ENCODE results near the gene RIPPLY3.

The RIPPLY3 gene

GRCh38 chr21:37064841-37065240 lies 58.3 kb downstream of the RIPPLY3 start (continued):
- TF ChIP-seq ZNF565 (CRISPR knock-in tag; conservative IDR thresholded peaks at IDR 0.05; ENCODE audit: low read depth) (no peak), OSR1 (CRISPR knock-in tag; IDR thresholded peaks at IDR 0.05) (no peak)
- TF ChIP-seq, protein P1, sequence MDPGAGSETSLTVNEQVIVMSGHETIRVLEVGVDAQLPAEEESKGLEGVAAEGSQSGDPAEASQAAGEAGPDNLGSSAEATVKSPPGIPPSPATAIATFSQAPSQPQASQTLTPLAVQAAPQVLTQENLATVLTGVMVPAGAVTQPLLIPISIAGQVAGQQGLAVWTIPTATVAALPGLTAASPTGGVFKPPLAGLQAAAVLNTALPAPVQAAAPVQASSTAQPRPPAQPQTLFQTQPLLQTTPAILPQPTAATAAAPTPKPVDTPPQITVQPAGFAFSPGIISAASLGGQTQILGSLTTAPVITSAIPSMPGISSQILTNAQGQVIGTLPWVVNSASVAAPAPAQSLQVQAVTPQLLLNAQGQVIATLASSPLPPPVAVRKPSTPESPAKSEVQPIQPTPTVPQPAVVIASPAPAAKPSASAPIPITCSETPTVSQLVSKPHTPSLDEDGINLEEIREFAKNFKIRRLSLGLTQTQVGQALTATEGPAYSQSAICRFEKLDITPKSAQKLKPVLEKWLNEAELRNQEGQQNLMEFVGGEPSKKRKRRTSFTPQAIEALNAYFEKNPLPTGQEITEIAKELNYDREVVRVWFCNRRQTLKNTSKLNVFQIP (CRISPR knock-in tag; IDR thresholded peaks at IDR 0.05; ENCODE audit: borderline replicate concordance, low read depth), result no peak

DNA sequence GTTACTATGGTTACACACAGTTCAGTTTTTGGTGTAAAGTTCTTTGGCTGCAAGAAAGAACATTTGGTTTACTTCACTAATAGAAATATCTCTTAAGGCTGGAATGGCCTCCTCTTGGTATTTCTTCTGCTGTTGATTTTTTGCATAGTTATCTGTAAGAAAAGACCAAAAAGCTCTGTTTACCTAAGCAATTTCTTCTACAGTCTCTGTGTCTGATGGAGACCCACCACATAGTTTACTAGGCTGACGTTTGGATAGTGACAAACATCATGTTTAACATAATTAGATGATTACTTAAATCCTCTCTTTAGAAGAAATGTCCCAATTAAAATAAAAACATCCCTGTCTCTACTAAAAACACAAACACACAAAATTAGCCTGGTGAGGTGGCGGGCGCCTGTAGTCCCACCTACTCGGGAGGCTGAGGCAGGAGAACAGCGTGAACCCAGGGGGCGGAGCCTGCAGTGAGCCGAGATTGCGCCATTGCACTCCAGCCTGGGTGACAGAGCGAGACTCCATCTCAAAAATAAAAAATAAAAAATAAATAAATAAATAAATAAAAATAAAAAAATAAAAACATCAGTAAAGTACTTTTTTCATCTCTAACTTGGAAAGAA lies 59.2 kb downstream of the RIPPLY3 start:
- ATAC-seq, result no peak
- TF ChIP-seq RARB (CRISPR knock-in tag; IDR thresholded peaks at IDR 0.05) (no peak), ISL1 (CRISPR knock-in tag; IDR thresholded peaks at IDR 0.05) (no peak), TSHZ2 (CRISPR knock-in tag; IDR thresholded peaks at IDR 0.05) (no peak), BACH2 (CRISPR knock-in tag; IDR thresholded peaks at IDR 0.05; ENCODE audit: borderline replicate concordance) (no peak), ZC3H10 (CRISPR knock-in tag; IDR thresholded peaks at IDR 0.05) (no peak), SNAI2 (CRISPR knock-in tag; IDR thresholded peaks at IDR 0.05) (no peak), CREB5 (CRISPR knock-in tag; IDR thresholded peaks at IDR 0.05; ENCODE audit: low read depth) (no peak), ARNTL (CRISPR knock-in tag; IDR thresholded peaks at IDR 0.05; ENCODE audit: borderline replicate concordance, low read depth) (no peak), ZFP30 (CRISPR knock-in tag; IDR thresholded peaks at IDR 0.05) (no peak), ZNF70 (CRISPR knock-in tag; IDR thresholded peaks at IDR 0.05) (no peak), OSR1 (CRISPR knock-in tag; IDR thresholded peaks at IDR 0.05) (no peak), CSDC2 (CRISPR knock-in tag; IDR thresholded peaks at IDR 0.05) (no peak), ZNF565 (CRISPR knock-in tag; conservative IDR thresholded peaks at IDR 0.05; ENCODE audit: low read depth) (no peak)
- TF ChIP-seq, protein P2, sequence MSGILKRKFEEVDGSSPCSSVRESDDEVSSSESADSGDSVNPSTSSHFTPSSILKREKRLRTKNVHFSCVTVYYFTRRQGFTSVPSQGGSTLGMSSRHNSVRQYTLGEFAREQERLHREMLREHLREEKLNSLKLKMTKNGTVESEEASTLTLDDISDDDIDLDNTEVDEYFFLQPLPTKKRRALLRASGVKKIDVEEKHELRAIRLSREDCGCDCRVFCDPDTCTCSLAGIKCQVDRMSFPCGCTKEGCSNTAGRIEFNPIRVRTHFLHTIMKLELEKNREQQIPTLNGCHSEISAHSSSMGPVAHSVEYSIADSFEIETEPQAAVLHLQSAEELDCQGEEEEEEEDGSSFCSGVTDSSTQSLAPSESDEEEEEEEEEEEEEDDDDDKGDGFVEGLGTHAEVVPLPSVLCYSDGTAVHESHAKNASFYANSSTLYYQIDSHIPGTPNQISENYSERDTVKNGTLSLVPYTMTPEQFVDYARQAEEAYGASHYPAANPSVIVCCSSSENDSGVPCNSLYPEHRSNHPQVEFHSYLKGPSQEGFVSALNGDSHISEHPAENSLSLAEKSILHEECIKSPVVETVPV (CRISPR knock-in tag; IDR thresholded peaks at IDR 0.05), result no peak
- TF ChIP-seq, protein P1 (CRISPR knock-in tag; IDR thresholded peaks at IDR 0.05; ENCODE audit: borderline replicate concordance, low read depth), result no peak

Measured in SK-N-SH treated with all-trans-retinoic acid at 6 μM for 48 hours (cell line).